ENCODE measurements around the gene TCTN1. TPM values are rescaled to one million over a fixed set of nuclear protein-coding genes. Genes with fewer than 3 reads are reported as not detected.

TCTN1 gene
- total and polyA plus RNA-seq, 2 of the 8 experiments (the other 6 are each of a cell fraction or from before 2014, with no cell fraction given): 14.7 to 16.4 TPM

GRCh38 chr12:110669193-110669502, 55.2 kb downstream of the TCTN1 start:
- H3K27ac ChIP-seq (ENCODE audit: low read depth, low read length): no peak overlapping the region
- TF ChIP-seq CHD1 (IDR thresholded peaks at IDR 0.05; ENCODE audit: low read depth, low read length) (no peak), RNF2 (IDR thresholded peaks at IDR 0.05; ENCODE audit: borderline replicate concordance, low read depth, low read length, missing control alignments, poor library complexity, severe bottlenecking) (no peak), RXRA (IDR thresholded peaks at IDR 0.05; ENCODE audit: insufficient read depth, low read depth, low read length) (no peak), EP300 (IDR thresholded peaks at IDR 0.05; ENCODE audit: borderline replicate concordance in 1 of 2, low read depth in 2 of 2, low read length in 2 of 2) (no peak)
- POLR2A ChIA-PET (ENCODE audit: partially characterized antibody): interaction anchor here (0.6 kb wide), 1 partner anchor 46 kb away, joined by 3 read pairs; no protein-coding TSS in a partner anchor

More at GRCh38 chr12:110669193-110669502, 55.2 kb downstream of the TCTN1 start:
- Histone ChIP-seq H3K4me1 (replicated peaks in 1 of 4; ENCODE audit: control insufficient read depth in 3 of 4, insufficient read depth in 4 of 4, low read length in 3 of 4) (peaks cover 0 to 2% (median under 1%) of the 10 kb centered on the region in 4 experiments; a peak in 2 of 7 replicates), H3K18ac (ENCODE audit: extremely low read depth, low read length) (no peak overlapping the region), H3K14ac (ENCODE audit: insufficient read length) (no peak overlapping the region), H3K9me3 (ENCODE audit: insufficient read depth in 2 of 2, low read depth in 1 of 2, low read length in 1 of 2) (no peaks in the 10 kb centered on the region), H3K23ac (ENCODE audit: insufficient read length) (no peak overlapping the region), H2AK5ac (ENCODE audit: low read depth, low read length) (no peak overlapping the region), H2BK15ac (ENCODE audit: low read length) (no peak overlapping the region), H3K36me3 (ENCODE audit: control insufficient read depth in 2 of 4, insufficient read depth in 4 of 4, low read length in 3 of 4) (no peaks in the 10 kb centered on the region), H2AFZ (ENCODE audit: low read length) (no peak overlapping the region), H4K91ac (replicated peaks; ENCODE audit: insufficient read length, low read length) (no peak overlapping the region), H3K4me2 (ENCODE audit: insufficient read depth in 1 of 2, low read depth in 2 of 2, low read length in 2 of 2) (no peak overlapping the region), H3K56ac (replicated peaks; ENCODE audit: insufficient read length, low read depth, low read length) (no peak overlapping the region), H3K9ac (replicated peaks in 1 of 4; ENCODE audit: extremely low read depth in 1 of 4, low read depth in 3 of 4, low read length in 3 of 4) (no peak overlapping the region; a peak in 1 of 7 replicates), H3K4me3 (ENCODE audit: extremely low read depth in 1 of 4, insufficient read depth in 2 of 4, low read depth in 3 of 4, low read length in 4 of 4) (no peak overlapping the region), H3K79me1 (ENCODE audit: low read depth, low read length) (no peaks in the 10 kb centered on the region), H3K4ac (replicated peaks; ENCODE audit: insufficient read length, low read depth, low read length) (peak overlapping the region; percentile 9), H2BK20ac (ENCODE audit: low read length) (0 out of 2 replicates have a peak overlapping the region, but pooled peaks have one; percentile 48), H2BK120ac (replicated peaks; ENCODE audit: low read depth, low read length) (no peak overlapping the region), H4K5ac (ENCODE audit: insufficient read length, low read depth, low read length) (no peak overlapping the region), H2BK5ac (ENCODE audit: low read depth, low read length) (peak overlapping the region; percentile 44; the same call in 1 of the 2 replicates), H4K8ac (ENCODE audit: extremely low read depth, insufficient read depth, low read length) (no peak overlapping the region), H3K27me3 (replicated peaks in 1 of 4; ENCODE audit: control insufficient read depth in 3 of 4, extremely low read depth in 1 of 4, insufficient read depth in 3 of 4, low read length in 3 of 4) (no peaks in the 10 kb centered on the region), H3K79me2 (ENCODE audit: control insufficient read depth in 1 of 2, insufficient read depth in 2 of 2, low read length in 2 of 2) (no peaks in the 10 kb centered on the region), H3K23me2 (ENCODE audit: low read depth, low read length) (no peaks in the 10 kb centered on the region), H2BK12ac (ENCODE audit: low read depth, low read length) (0 out of 2 replicates have a peak overlapping the region, but pooled peaks have one; percentile 9), H4K20me1 (replicated peaks in 1 of 2; ENCODE audit: control insufficient read depth in 1 of 2, insufficient read depth in 2 of 2, low read length in 2 of 2) (no peaks in the 10 kb centered on the region)
- DNase-seq (ENCODE audit: low read depth in 1 of 2, low spot score in 2 of 2) (no peak), FAIRE-seq (no peak)
- 75% methylated on average over 5 of the region's 5 CpGs; no CpG with 5 or more reads in 1 of the 2 experiments for WGBS, 2 experiments (ENCODE audit: extremely low coverage in 1 of 2, insufficient coverage in 1 of 2, insufficient read length in 1 of 2, insufficient replicate concordance in 2 of 2, low coverage in 1 of 2, low lambda C conversion rate in 2 of 2, missing lambda C conversion rate in 1 of 2)
- CTCF ChIA-PET (ENCODE audit: partially characterized antibody): no interaction called here

All from H1 (cell line).